GM23248 (cell line): ENCODE results near the gene NOL9. TPM values are rescaled to one million over a fixed set of nuclear protein-coding genes. Genes with fewer than 3 reads are reported as not detected.

Experiments used
- DNase-seq: peaks from one replicate; pipeline ENCODE4 v3.0.0-alpha.2; 2015
- H2AFZ ChIP-seq: fragments of 200-600 bp; sonication (generic); 2 replicates; pipeline ENCODE4 v1.6.1; 2016; ENCODE audit warnings: antibody characterized with exemption
- H3F3A ChIP-seq: fragments of 200-600 bp; sonication (generic); 2 replicates; pipeline ENCODE4 v1.6.1; 2016; ENCODE audit warnings: mild to moderate bottlenecking, antibody characterized with exemption, mixed run types; ENCODE audit not compliant: insufficient read depth
- H3K27ac ChIP-seq: fragments of 200-600 bp; sonication (generic); 2 replicates; pipeline ENCODE4 v1.5.1; 2016; ENCODE audit warnings: mild to moderate bottlenecking
- H3K27me3 ChIP-seq: fragments of 200-600 bp; sonication (generic); replicated peaks from 2 replicates; pipeline ENCODE4 v1.6.1; 2016; ENCODE audit warnings: mild to moderate bottlenecking; ENCODE audit not compliant: insufficient read depth
- H3K36me3 ChIP-seq: fragments of 200-600 bp; sonication (generic); 2 replicates; pipeline ENCODE4 v1.6.1; 2016; ENCODE audit warnings: low read depth, mild to moderate bottlenecking
- H3K4me1 ChIP-seq: fragments of 200-600 bp; sonication (generic); 2 replicates; pipeline ENCODE4 v1.6.1; 2016; ENCODE audit warnings: mild to moderate bottlenecking; ENCODE audit not compliant: insufficient read depth
- H3K4me2 ChIP-seq: fragments of 200-600 bp; sonication (generic); one replicate; pipeline ENCODE4 v1.6.1; 2016; ENCODE audit warnings: mild to moderate bottlenecking; ENCODE audit not compliant: unreplicated experiment
- H3K4me3 ChIP-seq: fragments of 200-600 bp; sonication (generic); 2 replicates; pipeline ENCODE4 v1.5.1; 2016; ENCODE audit warnings: mild to moderate bottlenecking
- H3K79me2 ChIP-seq: fragments of 200-600 bp; sonication (generic); 2 replicates; pipeline ENCODE4 v1.6.1; 2016; ENCODE audit warnings: mild to moderate bottlenecking; ENCODE audit not compliant: insufficient read depth
- H3K9ac ChIP-seq: fragments of 200-600 bp; sonication (generic); 2 replicates; pipeline ENCODE4 v1.6.1; 2016; ENCODE audit warnings: mild to moderate bottlenecking
- H3K9me2 ChIP-seq: fragments of 200-600 bp; sonication (generic); 2 replicates; pipeline ENCODE4 v1.6.1; 2016; ENCODE audit warnings: mixed run types, mild to moderate bottlenecking, moderate library complexity; ENCODE audit not compliant: insufficient read depth
- H3K9me3 ChIP-seq: fragments of 200-600 bp; sonication (generic); one replicate; pipeline ENCODE4 v1.6.1; 2017; ENCODE audit warnings: low read depth
- H4K20me1 ChIP-seq: fragments of 200-600 bp; sonication (generic); 2 replicates; pipeline ENCODE4 v1.6.0; 2016; ENCODE audit not compliant: insufficient read depth
- EZH2 ChIP-seq: fragments of 200-600 bp; sonication (generic); IDR thresholded peaks from 2 replicates; pipeline ENCODE4 v1.6.1; 2018; ENCODE audit warnings: antibody characterized with exemption, mild to moderate bottlenecking; ENCODE audit not compliant: insufficient read depth, poor library complexity, severe bottlenecking
- EZH2phosphoT487 ChIP-seq: fragments of 200-600 bp; sonication (generic); IDR thresholded peaks from 2 replicates; pipeline ENCODE4 v1.6.1; 2018; ENCODE audit warnings: antibody characterized with exemption, moderate library complexity, mild to moderate bottlenecking, low read depth; ENCODE audit not compliant: insufficient read depth
- WGBS, 2 experiments: methylation state at CpG; one replicate each; pipeline ENCODE4 v1.1.6; 2015 to 2017; ENCODE audit warnings: low lambda C conversion rate in 2 of 2, low coverage in 1 of 2; ENCODE audit errors: missing lambda C conversion rate in 2 of 2; 5-methylcytosine and 5-hydroxymethylcytosine counted together
- in situ Hi-C: fragments of 300-500 bp; cut with MboI; formaldehyde crosslinking; loops from 2 replicates; pipeline ENCODE4 v1.15.0; 2020
- polyA plus RNA-seq: library from polyadenylated mRNA; unstranded; fragments of >200 nt; fragmentation: Nextera tagmentation; extraction: Ambion mirVana; gene quantifications from 2 replicates; pipeline ENCODE4 v1.2.1, GENCODE V29; 2016
- small RNA-seq: library from RNA; depleted of rRNA; stranded (forward); fragments of <200 nt; gene quantifications from one replicate; pipeline ENCODE3, GENCODE V24; 2014; ENCODE audit warnings: low read depth, low replicate concordance
- total RNA-seq: library from RNA; depleted of rRNA; stranded (reverse); fragments of >200 nt; shearing (Covaris generic); gene quantifications from 2 replicates; pipeline ENCODE4 v1.2.3, GENCODE V29; 2014; rRNA removed

Gene NOL9
- total and polyA plus RNA-seq, 2 experiments from 2014 or later = 13.0 to 27.8 TPM

GRCh38 chr1:6472391-6472790, 81.9 kb downstream of the NOL9 start:
- no peaks in the 10 kb centered on the region for H3K36me3 ChIP-seq
- DNase-seq = no peak
- no peak overlapping the region for H3K4me2 ChIP-seq
- TF ChIP-seq EZH2 (no peak), EZH2phosphoT487 (no peak)
- no peaks in the 10 kb centered on the region for H3K9me2 ChIP-seq
- H2AFZ ChIP-seq = no peak overlapping the region
- no peaks in the 10 kb centered on the region for H3F3A ChIP-seq
- 87 to 89% methylated on average over 9 to 10 of the region's 10 CpGs for WGBS, 2 experiments
- no peaks in the 10 kb centered on the region for H3K9me3 ChIP-seq
- in situ Hi-C loops = no loop called here
- H3K4me1 ChIP-seq = no peaks in the 10 kb centered on the region
- H3K27ac ChIP-seq = no peak overlapping the region
- no peak overlapping the region for H3K4me3 ChIP-seq
- no peaks in the 10 kb centered on the region for H3K79me2 ChIP-seq
- H3K9ac ChIP-seq = no peak overlapping the region
- no peaks in the 10 kb centered on the region for H3K27me3 ChIP-seq
- no peaks in the 10 kb centered on the region for H4K20me1 ChIP-seq

DNA sequence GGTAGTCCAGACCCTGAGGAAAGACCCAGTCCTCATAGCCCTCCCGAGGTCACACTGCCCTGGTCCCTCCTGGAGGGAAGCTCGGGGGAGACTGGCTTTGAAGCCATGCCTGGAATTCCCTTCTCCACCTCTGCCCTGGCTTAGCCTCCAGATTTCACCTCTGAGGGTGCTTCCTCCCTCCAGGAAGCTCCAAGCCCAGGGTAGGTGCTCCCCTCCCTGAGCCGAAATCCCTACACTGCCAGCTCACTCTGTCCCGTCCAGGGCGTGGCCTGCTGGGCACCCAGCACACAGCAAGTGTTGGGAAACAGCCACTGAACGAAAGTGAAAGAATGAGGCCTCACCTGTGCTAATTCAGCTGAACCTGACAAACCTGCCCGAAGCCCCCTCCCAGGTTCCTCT, 82.3 kb downstream of the NOL9 start:
- Histone ChIP-seq H3K9me2 (no peaks in the 10 kb centered on the region), H3K27me3 (no peaks in the 10 kb centered on the region), H3K9me3 (no peaks in the 10 kb centered on the region), H4K20me1 (no peaks in the 10 kb centered on the region), H3K9ac (no peak overlapping the region), H3K4me2 (no peak overlapping the region), H3F3A (no peaks in the 10 kb centered on the region), H2AFZ (no peak overlapping the region), H3K27ac (no peak overlapping the region), H3K79me2 (no peaks in the 10 kb centered on the region), H3K4me1 (no peaks in the 10 kb centered on the region), H3K4me3 (no peak overlapping the region), H3K36me3 (no peaks in the 10 kb centered on the region)
- no peak for TF ChIP-seq EZH2
- TF ChIP-seq EZH2phosphoT487 = no peak
- DNase-seq = no peak
- in situ Hi-C loops = no loop called here
- 72 to 81% methylated on average over 7 of the region's 7 CpGs for WGBS, 2 experiments

Small RNAs within 50 kb of the gene (small RNA-seq; reads per million reads assigned to genes)
- gene RNU6-731P = not detected

Other genes starting within 250 kb of the NOL9 start
- gene ACOT7, start 160.7 kb downstream of the NOL9 start, total RNA-seq = 20.0 and 25.7 TPM in 2 replicates
- gene ACOT7, start 160.7 kb downstream of the NOL9 start, polyA plus RNA-seq = 74.7 and 79.2 TPM in 2 replicates
- not detected in 2 replicates for gene HES2, start 134.6 kb downstream of the NOL9 start, total RNA-seq
- not detected in 2 replicates for gene HES2, start 134.6 kb downstream of the NOL9 start, polyA plus RNA-seq
- gene ESPN, start 129.7 kb downstream of the NOL9 start, total RNA-seq = not detected in 2 replicates
- not detected in 2 replicates for gene ESPN, start 129.7 kb downstream of the NOL9 start, polyA plus RNA-seq
- 5.6 and 12.1 TPM in 2 replicates for gene TNFRSF25, start 88.3 kb downstream of the NOL9 start, total RNA-seq
- 2.5 and 3.1 TPM in 2 replicates for gene TNFRSF25, start 88.3 kb downstream of the NOL9 start, polyA plus RNA-seq
- gene PLEKHG5, start 62.8 kb downstream of the NOL9 start, total RNA-seq = 7.0 and 7.6 TPM in 2 replicates
- gene PLEKHG5, start 62.8 kb downstream of the NOL9 start, polyA plus RNA-seq = 2.0 and 2.8 TPM in 2 replicates
- gene TAS1R1, start 794 bp upstream of the NOL9 start, total RNA-seq = not detected in 2 replicates
- gene TAS1R1, start 794 bp upstream of the NOL9 start, polyA plus RNA-seq = not detected in 2 replicates
- 16.4 and 31.7 TPM in 2 replicates for gene ZBTB48, start 25.5 kb upstream of the NOL9 start, total RNA-seq
- 11.2 and 15.4 TPM in 2 replicates for gene ZBTB48, start 25.5 kb upstream of the NOL9 start, polyA plus RNA-seq
- 39.3 and 52.9 TPM in 2 replicates for gene KLHL21, start 48.4 kb upstream of the NOL9 start, total RNA-seq
- gene KLHL21, start 48.4 kb upstream of the NOL9 start, polyA plus RNA-seq = 16.6 and 17.7 TPM in 2 replicates
- 21.3 and 21.5 TPM in 2 replicates for gene PHF13, start 59.2 kb upstream of the NOL9 start, total RNA-seq
- gene PHF13, start 59.2 kb upstream of the NOL9 start, polyA plus RNA-seq = 11.2 and 11.6 TPM in 2 replicates
- gene THAP3, start 70.4 kb upstream of the NOL9 start, total RNA-seq = 14.5 and 18.8 TPM in 2 replicates
- 19.0 and 19.5 TPM in 2 replicates for gene THAP3, start 70.4 kb upstream of the NOL9 start, polyA plus RNA-seq
- 23.4 and 28.9 TPM in 2 replicates for gene DNAJC11, start 147.3 kb upstream of the NOL9 start, total RNA-seq
- 40.6 and 46.9 TPM in 2 replicates for gene DNAJC11, start 147.3 kb upstream of the NOL9 start, polyA plus RNA-seq
- 50.1 and 86.8 TPM in 2 replicates for gene CAMTA1, start 230.9 kb upstream of the NOL9 start, total RNA-seq
- 159 and 165 TPM in 2 replicates for gene CAMTA1, start 230.9 kb upstream of the NOL9 start, polyA plus RNA-seq